Mucosa of stomach (tissue), 1 donor: ENCODE results near the gene RAB11FIP3.

Experiments used
- H3K27me3 ChIP-seq: one replicate; pipeline ENCODE4 v1.7.0; 2013; ENCODE audit warnings: mild to moderate bottlenecking, low read length; ENCODE audit not compliant: control insufficient read depth, insufficient read depth
- H3K36me3 ChIP-seq: one replicate; pipeline ENCODE4 v1.7.0; 2013; ENCODE audit warnings: low read length; ENCODE audit not compliant: control insufficient read depth, insufficient read depth
- H3K4me1 ChIP-seq: one replicate; pipeline ENCODE4 v1.7.0; 2013; ENCODE audit warnings: mild to moderate bottlenecking, low read length; ENCODE audit not compliant: control insufficient read depth, insufficient read depth
- H3K4me3 ChIP-seq: one replicate; pipeline ENCODE4 v1.7.0; 2013; ENCODE audit warnings: low read length
- H3K9ac ChIP-seq: one replicate; pipeline ENCODE4 v1.7.0; 2013; ENCODE audit warnings: mild to moderate bottlenecking, low read length, moderate library complexity
- H3K9me3 ChIP-seq: one replicate; pipeline ENCODE4 v1.7.0; 2013; ENCODE audit warnings: mild to moderate bottlenecking, low read length, moderate library complexity; ENCODE audit not compliant: control insufficient read depth
- donor health status: Pancreatic carcinoma.

The RAB11FIP3 gene

DNA sequence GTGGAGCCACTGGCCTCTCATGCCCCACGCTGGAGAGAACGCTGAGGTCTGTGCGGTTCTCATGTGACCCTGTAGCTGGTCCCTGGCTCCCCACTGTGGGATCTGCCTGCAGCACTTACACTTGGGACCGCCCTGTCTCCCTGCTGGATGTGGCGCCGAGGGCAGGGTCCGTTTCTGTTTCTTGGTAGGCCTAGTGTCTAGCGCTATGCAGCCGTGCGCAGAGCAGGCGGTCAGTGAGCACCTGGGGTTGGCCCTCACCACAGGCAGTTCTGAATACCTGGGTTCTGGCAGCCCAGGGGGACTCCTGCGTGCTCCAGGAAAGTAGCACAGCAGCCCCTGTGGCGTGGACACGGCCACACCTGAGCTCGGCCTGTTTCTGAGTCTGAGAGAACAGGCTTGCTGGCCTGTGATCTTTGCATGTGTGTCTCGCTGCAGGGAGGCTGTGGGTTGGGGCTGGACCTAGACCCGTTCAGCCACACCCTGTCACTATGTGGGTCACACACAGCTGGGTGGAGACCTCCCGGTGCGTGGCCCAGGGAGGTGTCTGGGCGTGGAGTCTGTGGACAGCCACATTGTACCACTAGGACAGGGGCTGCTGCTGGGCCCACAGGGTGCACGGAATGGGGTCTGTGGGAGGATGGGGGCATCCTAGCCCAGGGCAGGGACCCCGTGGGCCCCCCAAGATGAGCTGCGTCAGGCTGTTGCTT lies 104.8 kb downstream of the RAB11FIP3 start:
- Histone ChIP-seq H3K27me3 (no peaks in the 10 kb centered on the region), H3K36me3 (no peaks in the 10 kb centered on the region), H3K9ac (peak overlapping the region; percentile 72), H3K9me3 (no peaks in the 10 kb centered on the region), H3K4me3 (no peak overlapping the region), H3K4me1 (peaks cover 59% of the 10 kb centered on the region)

DNA sequence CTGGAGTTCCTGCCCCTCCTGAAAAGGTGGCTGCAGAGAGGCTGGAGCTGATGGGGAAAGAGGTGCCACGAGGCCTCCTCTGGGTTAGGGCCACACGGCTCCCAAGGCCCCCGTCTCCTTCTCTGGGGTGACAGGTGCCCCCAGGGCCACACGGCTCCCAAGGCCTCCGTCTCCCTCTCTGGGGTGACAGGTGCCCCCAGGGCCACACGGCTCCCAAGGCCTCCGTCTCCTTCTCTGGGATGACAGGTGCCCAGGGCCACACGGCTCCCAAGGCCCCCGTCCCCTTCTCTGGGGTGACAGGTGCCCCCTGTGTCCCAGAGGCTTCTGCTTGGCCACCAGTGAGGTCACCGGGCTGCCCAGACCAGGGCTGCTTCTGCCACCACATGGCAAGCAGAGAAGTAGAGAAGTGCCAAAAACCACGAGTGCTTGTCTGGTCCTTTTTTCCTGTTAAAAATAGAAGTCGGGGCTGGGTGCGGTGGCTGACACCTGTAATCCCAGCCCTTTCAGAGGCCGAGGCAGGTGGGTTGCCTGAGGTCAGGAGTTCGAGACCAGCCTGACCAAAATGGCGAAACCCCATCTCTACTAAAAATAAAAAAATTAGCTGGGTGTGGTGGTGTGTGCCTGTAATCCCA lies 106.2 kb downstream of the RAB11FIP3 start:
- no peak overlapping the region for H3K4me3 ChIP-seq
- H3K4me1 ChIP-seq: peaks cover 59% of the 10 kb centered on the region
- H3K36me3 ChIP-seq: no peaks in the 10 kb centered on the region
- H3K9me3 ChIP-seq: no peaks in the 10 kb centered on the region
- H3K9ac ChIP-seq: no peak overlapping the region
- no peaks in the 10 kb centered on the region for H3K27me3 ChIP-seq

DNA sequence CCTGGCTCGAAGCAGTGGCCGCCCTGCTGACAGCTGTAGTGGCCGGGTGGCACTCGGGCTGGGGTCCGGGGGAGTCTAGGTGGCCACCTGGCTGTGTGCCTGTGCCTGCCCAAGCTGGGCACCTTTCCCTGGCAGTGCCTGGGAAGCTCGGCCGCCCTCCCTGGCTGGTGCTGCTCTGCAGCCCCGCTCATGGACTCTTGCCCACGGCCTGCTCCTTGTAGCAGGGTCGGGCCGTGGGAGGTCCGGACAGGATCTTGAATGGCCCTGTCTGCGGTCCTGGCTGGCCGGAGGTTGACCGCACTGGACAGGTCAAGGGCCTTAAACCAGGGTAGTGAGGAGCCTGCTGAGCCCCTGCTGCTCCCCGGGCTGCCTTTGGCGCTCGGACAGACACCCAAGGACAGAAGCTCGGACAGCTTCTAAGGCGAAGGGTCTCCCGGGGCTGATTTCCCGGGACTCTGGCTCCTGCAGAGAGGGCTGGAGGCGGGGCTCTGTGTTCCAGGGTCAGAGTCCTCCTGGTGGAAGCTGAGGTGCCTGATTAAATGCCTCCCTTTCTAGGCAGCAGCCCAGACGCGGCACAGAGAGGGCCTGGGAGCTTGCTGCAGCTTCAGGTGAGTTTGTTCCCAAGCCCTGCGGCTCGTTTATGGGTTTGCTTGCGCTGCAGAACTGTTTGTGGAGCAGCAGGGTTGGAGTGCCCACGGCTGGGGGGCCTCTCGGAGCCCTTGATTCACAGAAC lies 108.1 kb downstream of the RAB11FIP3 start:
- Histone ChIP-seq H3K4me3 (peak overlapping the region; percentile 50), H3K9me3 (no peaks in the 10 kb centered on the region), H3K9ac (peak overlapping the region; percentile 65), H3K27me3 (no peaks in the 10 kb centered on the region), H3K36me3 (no peaks in the 10 kb centered on the region), H3K4me1 (peaks cover 66% of the 10 kb centered on the region)

DNA sequence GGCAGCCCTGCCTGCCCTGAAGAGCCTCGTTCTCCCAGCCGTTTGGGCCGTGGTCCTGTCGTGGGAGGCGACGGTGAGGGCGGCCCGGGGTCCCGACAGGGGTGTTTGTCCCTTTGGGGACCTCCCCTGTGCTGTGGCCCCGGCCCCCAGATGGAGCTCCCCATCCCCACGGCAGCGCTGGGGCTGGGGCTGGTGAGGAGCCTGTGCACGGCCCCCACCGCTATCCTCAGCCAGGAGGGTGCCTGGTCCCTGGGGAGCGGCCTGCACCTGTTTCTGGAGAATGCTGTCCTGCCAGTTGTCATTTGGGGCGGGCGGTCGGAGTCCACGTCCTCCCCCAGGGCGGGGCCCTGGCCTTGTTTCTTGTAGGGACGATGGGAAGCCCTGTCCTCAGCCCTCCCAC lies 108.7 kb downstream of the RAB11FIP3 start:
- Histone ChIP-seq H3K9ac (peak overlapping the region; percentile 65), H3K4me1 (peaks cover 61% of the 10 kb centered on the region), H3K36me3 (peaks cover 2% of the 10 kb centered on the region), H3K9me3 (no peaks in the 10 kb centered on the region), H3K4me3 (peak overlapping the region; percentile 50), H3K27me3 (no peaks in the 10 kb centered on the region)

DNA sequence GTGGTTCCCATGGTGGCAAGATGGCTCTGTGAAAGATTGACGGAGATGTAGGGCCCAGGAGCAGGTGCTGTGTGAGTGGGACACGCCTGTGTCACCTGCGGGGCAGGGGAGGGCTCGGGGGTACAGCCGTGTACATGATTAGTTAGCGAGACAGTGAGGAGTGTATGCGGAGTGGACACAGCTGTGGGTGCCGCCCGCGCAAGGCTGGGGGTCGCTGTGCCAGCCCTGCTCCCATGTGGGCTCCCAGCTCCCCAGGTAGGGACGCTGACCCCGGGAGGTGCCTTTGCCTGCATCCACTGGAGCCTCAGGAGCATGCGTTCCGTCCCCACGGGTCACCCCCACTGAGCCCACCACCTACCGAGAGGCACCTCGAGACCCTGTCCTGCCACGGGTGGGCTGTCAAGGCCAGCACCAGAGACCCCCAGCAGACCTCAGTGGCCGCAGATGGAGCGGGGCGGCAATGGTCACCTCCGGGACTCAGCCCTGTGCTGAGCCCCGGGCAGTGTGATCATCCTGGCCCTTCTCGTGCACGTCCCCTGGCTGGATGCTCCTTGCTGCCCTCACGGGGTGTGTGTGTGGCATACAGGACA lies 109.5 kb downstream of the RAB11FIP3 start:
- Histone ChIP-seq H3K36me3 (peaks cover 3% of the 10 kb centered on the region), H3K4me3 (no peak overlapping the region), H3K27me3 (no peaks in the 10 kb centered on the region), H3K9me3 (no peaks in the 10 kb centered on the region), H3K4me1 (peaks cover 53% of the 10 kb centered on the region), H3K9ac (peak overlapping the region; percentile 65)

DNA sequence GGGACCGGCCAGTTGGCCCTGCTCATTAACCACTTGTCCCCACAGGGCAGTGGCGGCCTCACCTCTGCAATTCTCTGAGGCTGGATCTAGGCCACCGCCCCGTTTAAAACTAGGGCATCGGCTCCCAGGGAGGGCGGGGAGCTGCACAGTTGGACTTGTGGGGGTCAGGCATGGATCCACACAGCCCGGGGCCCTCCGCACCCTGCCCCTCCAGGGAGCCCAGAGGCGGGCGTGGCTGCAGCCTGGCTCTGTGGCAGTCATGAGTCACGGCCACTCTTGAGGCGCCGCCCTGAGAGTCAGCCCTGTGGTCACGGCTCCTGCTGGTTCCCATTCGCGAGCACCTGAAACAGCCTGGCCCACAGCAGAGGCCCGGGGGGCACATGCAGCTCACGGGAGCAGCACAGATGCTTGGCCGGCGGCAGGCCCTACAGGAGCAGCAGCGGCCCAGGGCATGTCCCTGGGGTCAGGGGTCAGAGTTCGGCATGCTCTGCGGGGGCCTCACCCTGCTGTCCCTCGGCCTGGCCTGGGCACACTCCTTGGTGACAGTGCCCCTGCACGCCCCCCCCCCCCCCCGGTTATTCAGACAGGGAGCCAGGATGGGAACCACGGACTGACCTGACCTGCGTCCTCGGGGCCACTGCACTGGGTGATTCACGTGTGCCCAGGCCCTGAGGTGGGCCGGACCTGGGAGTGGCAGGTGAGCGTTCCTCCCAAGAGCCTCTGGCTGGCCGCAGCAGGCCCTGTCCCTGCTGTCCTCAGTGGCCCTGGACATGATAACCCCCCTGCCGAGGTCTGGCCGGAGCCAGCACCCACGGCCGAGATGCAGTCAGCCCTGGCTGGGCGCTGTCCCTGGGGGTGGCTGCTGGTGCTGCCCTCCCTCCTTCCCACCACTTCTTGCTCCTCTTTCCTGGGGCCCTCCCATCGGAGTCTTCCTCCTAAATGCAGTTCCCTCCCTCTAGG lies 110.3 kb downstream of the RAB11FIP3 start:
- Histone ChIP-seq H3K27me3 (no peaks in the 10 kb centered on the region), H3K4me1 (peaks cover 45% of the 10 kb centered on the region), H3K36me3 (peaks cover 3% of the 10 kb centered on the region), H3K4me3 (no peak overlapping the region), H3K9me3 (no peaks in the 10 kb centered on the region), H3K9ac (peak overlapping the region; percentile 32)

DNA sequence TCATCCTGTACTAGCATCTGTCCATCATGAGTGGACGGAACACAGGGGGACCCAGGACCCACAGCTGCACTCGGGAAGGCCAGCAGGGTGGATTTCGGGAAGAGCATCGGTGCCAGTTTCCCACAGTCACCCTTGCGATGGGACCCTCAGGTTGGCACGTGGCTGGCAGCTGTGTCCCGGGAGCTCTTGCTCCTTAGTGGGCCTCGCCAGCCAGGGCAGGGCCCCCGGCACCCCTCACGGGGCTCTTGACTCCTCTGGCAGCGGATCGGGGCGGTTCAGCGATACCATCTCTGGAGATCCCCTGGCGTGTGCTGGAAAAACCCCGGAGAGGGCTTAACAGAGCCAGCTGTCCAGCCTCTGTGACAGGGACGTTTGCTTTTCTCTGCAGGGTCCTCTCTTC lies 111.3 kb downstream of the RAB11FIP3 start:
- no peak overlapping the region for H3K4me3 ChIP-seq
- no peaks in the 10 kb centered on the region for H3K9me3 ChIP-seq
- no peak overlapping the region for H3K9ac ChIP-seq
- H3K27me3 ChIP-seq: no peaks in the 10 kb centered on the region
- H3K36me3 ChIP-seq: peaks cover 3% of the 10 kb centered on the region
- H3K4me1 ChIP-seq: peaks cover 42% of the 10 kb centered on the region

DNA sequence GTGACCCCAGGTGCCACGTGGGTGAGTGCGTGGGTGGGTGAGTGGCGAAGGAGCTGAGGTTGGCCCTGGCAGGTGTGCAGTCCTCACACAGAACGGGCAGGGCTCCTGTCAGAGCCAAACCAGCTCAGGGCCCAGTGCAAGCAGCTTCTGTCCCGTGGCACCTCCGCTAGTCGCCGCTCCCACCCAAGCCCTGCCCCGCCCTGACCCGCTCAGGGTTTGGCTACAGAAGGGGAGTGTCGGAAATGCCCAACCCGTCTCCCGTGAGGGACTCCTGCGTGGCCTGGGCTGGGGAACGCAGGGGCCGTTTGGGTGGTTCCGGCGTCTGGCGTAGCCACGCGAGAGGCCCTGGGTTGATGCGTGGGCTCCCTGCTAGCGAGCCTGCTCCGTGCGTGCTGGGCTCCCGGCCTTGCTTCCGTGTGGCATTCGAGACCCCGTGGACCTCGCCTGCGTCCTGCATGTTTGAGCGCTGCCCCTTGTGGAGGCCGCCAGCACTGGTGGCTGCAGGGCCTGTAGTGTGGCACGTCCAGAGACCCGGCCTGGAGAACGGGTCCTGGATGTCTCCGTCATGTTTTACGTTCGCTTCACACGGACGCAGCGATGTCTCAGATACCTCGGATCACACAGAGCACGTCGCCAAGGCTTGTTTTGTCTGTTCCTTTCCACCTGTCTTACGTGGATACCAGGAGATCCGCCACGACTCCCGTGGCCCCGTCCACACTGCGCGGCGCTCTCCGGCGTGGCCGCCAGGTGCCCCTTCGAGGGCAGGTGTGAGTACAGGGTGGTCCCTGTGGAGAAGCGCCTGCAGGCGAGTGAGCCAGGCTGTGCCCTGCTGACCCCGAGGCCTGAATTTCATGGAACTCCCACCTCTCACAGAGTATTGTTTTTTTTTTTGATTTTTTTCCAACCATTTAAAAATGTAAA lies 112.2 kb downstream of the RAB11FIP3 start:
- Histone ChIP-seq H3K4me1 (peaks cover 42% of the 10 kb centered on the region), H3K27me3 (no peaks in the 10 kb centered on the region), H3K4me3 (no peak overlapping the region), H3K36me3 (peaks cover 3% of the 10 kb centered on the region), H3K9me3 (no peaks in the 10 kb centered on the region), H3K9ac (no peak overlapping the region)

DNA sequence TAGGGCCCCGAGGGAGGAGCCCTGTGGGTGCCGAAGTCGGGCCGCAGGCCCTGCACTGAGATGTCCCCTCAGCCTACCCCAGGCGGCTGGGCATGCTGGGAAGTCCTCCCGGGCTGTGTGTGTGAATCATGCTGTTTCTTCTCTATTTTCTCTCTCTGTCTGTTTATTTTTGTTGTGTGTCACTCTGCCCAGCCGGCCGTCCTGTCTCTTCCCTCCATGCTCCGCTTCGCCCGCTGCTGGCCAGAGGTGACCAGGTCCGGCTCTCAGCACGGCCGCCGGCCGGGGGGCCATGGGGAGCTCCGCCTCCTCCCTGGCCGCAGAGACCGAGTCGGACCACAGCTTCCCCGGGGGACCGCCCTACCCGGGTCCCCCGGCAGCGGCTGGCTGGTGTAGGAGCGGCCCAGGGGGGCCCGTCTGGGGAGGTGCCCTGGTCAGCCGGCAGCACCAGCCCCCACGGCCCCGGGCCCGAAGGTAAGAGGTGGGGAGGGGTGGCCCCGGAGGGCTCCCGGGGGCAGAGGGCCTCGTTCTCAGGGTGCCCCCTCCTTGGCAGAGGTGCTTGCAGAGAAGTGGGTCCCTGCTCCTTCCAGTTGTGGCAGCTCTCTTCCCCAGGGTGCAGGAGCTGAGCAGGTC lies 114.6 kb downstream of the RAB11FIP3 start:
- no peaks in the 10 kb centered on the region for H3K27me3 ChIP-seq
- H3K9me3 ChIP-seq: no peaks in the 10 kb centered on the region
- H3K36me3 ChIP-seq: peaks cover 3% of the 10 kb centered on the region
- H3K9ac ChIP-seq: no peak overlapping the region
- H3K4me3 ChIP-seq: no peak overlapping the region
- H3K4me1 ChIP-seq: peaks cover 25% of the 10 kb centered on the region

DNA sequence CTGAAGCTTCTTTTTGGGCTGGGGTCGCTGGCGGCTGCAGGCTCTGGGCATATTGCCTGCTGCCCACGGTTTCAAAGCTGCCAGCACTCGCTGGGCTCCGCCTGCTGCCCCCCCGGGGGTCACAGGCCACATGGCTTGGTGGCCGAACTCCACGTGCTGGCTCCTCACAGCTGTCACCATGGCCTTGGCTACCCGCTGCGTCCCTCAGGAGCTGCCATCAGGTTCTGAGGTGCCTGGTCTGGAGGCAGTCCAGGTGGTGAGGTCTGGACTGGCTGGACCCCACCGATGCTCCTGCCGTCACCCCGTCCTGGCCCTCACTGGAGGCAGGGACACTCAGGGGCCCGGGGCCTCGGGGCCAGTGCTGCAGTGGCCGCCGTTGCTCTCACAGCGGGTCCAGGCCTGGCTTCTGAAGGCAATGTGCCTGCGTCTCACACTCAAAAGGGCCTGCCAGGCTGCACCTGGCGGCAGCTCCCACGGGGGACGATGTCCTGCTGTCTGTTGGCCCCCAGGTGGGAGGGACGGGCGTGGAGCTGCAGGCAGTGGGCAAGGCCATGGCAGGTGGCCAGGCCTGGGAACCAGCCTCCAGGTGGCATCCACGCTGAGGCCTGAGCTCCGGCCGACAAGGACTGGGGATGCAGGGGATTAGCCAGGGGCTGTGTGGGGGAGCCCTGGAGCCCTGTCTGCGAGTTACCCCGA lies 115.3 kb downstream of the RAB11FIP3 start:
- peaks cover 3% of the 10 kb centered on the region for H3K36me3 ChIP-seq
- H3K9me3 ChIP-seq: no peaks in the 10 kb centered on the region
- H3K9ac ChIP-seq: no peak overlapping the region
- no peaks in the 10 kb centered on the region for H3K27me3 ChIP-seq
- H3K4me1 ChIP-seq: peaks cover 23% of the 10 kb centered on the region
- no peak overlapping the region for H3K4me3 ChIP-seq
